Panc1 (cell line): ENCODE results near the gene CYP26B1.

Source experiments
- CTCF ChIP-seq: fragments of 450-650 bp; IDR thresholded peaks from 2 replicates; pipeline ENCODE4 v1.5.1; 2017; ENCODE audit warnings: mild to moderate bottlenecking
- POLR2AphosphoS5 ChIP-seq: IDR thresholded peaks from 2 replicates; pipeline ENCODE4 v1.6.1; 2012; ENCODE audit warnings: mild to moderate bottlenecking, low read depth, low read length, moderate library complexity
- TCF7L2 ChIP-seq: IDR thresholded peaks from 2 replicates; pipeline ENCODE4 v1.6.1; 2011; ENCODE audit warnings: mild to moderate bottlenecking, low read depth, low read length, inconsistent platforms

DNA sequence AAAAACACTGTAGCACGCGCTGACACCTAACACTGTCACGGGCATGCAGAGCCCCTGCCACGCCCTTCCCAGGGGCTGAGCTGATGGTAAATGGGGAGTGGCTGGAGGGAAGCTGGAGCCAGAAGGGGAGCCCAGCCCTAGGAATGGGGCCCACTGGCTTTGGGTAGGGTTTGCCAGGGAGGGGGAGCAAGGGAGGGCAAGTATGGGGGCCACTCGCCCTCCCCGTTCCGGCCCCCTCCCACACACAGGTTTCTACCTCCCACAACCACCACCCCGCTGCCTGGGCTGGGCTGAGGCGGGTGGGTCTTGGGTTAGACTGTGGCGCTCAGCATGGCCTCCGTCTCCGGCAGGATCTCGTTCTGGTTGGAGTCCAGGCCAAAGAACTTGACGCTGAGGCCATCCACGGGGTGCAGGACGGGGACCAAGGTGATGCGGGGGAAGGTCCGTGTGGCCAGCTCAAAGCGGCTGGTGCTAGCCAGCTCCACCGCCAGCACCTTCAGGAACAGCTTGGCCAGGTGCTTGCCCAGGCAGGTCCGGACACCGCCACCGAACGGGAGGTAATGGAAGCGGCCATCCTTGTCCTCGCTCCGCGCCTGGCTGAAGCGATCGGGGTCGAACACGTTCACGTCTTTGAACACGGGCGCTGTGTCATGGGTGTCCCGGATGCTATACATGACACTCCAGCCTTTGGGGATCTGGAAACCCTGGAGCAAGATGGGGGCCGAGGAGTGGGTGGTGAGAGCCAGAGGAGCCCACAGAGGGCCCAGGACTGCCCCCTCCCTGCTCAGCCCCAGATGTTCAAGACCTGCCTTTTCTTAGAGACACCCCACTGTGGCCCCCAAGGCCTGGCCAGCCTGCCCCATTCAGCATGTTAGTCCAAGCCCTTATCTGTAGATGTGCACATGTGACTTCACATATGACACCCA is 15.5 kb downstream of the CYP26B1 start:
- TF ChIP-seq CTCF (no peak), TCF7L2 (no peak), POLR2AphosphoS5 (no peak)
